SK-N-SH (cell line): Measurements from ENCODE around the gene MRPL44. TPM values are rescaled to one million over a fixed set of nuclear protein-coding genes. Genes with fewer than 3 reads are reported as not detected.

Experiments used
- CTCF ChIA-PET: fragments of 300-600, 350-600 bp; formaldehyde crosslinking; extraction: SDS; loops from one replicate; lab custom pipeline; 2021; lab: Yijun Ruan, JAX
- POLR2A ChIA-PET: fragments of 350-600 bp; sonication (Branson Sonifier 250); formaldehyde crosslinking; extraction: SDS; loops from one replicate; lab custom pipeline; 2020; ENCODE audit warnings: antibody characterized with exemption, inconsistent platforms; lab: Yijun Ruan, JAX
- DNase-seq: peaks from one replicate; pipeline ENCODE4 v3.0.0; 2012
- H2AFZ ChIP-seq: fragments of 200-600 bp; sonication (generic); 2 replicates; pipeline ENCODE4 v1.8.1; 2016; ENCODE audit warnings: antibody characterized with exemption, mild to moderate bottlenecking, low read depth
- H3F3A ChIP-seq: fragments of 200-600 bp; sonication (generic); replicated peaks from 2 replicates; pipeline ENCODE3; 2016; ENCODE audit warnings: antibody characterized with exemption, mild to moderate bottlenecking; ENCODE audit not compliant: insufficient read depth
- H3K27ac ChIP-seq, 2 experiments: fragments of 200-500 bp in 1 of 2; fragments of 200-600 bp in 1 of 2; sonication (Bioruptor generic) in 1 of 2; sonication (generic), shearing (Covaris generic) in 1 of 2; 2 replicates each; pipeline versions ENCODE4 v1.5.1 to v1.6.1; 2014 to 2016; ENCODE audit warnings: low read depth in 2 of 2, inconsistent platforms in 1 of 2, low read length in 1 of 2, mild to moderate bottlenecking in 1 of 2, mixed read lengths in 1 of 2
- H3K27me3 ChIP-seq: fragments of 200-600 bp; sonication (generic), shearing (Covaris generic); 2 replicates; pipeline ENCODE4 v1.6.1; 2016; ENCODE audit warnings: mixed run types; ENCODE audit not compliant: insufficient read depth
- H3K36me3 ChIP-seq, 2 experiments: fragments of 200-500 bp in 1 of 2; fragments of 200-600 bp in 1 of 2; sonication (Bioruptor generic) in 1 of 2; sonication (generic) in 1 of 2; replicated peaks in 1 of 2; 2 replicates each; pipeline versions ENCODE3 to v1.5.1; 2014 to 2016; ENCODE audit warnings: low read length in 1 of 2, mild to moderate bottlenecking in 1 of 2; ENCODE audit not compliant: insufficient read depth in 2 of 2, control insufficient read depth in 1 of 2
- H3K4me1 ChIP-seq, 2 experiments: fragments of 200-500 bp in 1 of 2; fragments of 200-600 bp in 1 of 2; sonication (Bioruptor generic) in 1 of 2; sonication (generic), shearing (Covaris generic) in 1 of 2; 2 replicates each; pipeline versions ENCODE4 v1.5.1 to v1.6.1; 2014 to 2016; ENCODE audit warnings: low read depth in 1 of 2, low read length in 1 of 2, mixed run types in 1 of 2; ENCODE audit not compliant: insufficient read depth in 2 of 2, control insufficient read depth in 1 of 2
- H3K4me2 ChIP-seq: fragments of 200-600 bp; sonication (generic), shearing (Covaris generic); 2 replicates; pipeline ENCODE4 v1.6.1; 2017; ENCODE audit warnings: mixed run types
- H3K4me3 ChIP-seq, 2 experiments: fragments of 200-500 bp in 1 of 2; fragments of 200-600 bp in 1 of 2; sonication (Bioruptor generic) in 1 of 2; sonication (generic), shearing (Covaris generic) in 1 of 2; 2 replicates each; pipeline versions ENCODE4 v1.5.1 to v1.8.1; 2014 to 2016; ENCODE audit warnings: low read depth in 2 of 2, inconsistent platforms in 1 of 2, low read length in 1 of 2, mild to moderate bottlenecking in 1 of 2, mixed read lengths in 1 of 2, moderate library complexity in 1 of 2
- H3K79me2 ChIP-seq: fragments of 200-600 bp; sonication (generic); 2 replicates; pipeline ENCODE4 v1.8.1; 2017; ENCODE audit warnings: mild to moderate bottlenecking; ENCODE audit not compliant: insufficient read depth
- H3K9ac ChIP-seq: fragments of 200-600 bp; sonication (generic); 2 replicates; pipeline ENCODE4 v1.6.1; 2017; ENCODE audit warnings: mixed run types
- H3K9me2 ChIP-seq: fragments of 200-600 bp; sonication (generic); 2 replicates; pipeline ENCODE4 v1.6.1; 2017; ENCODE audit warnings: mixed run types
- H3K9me3 ChIP-seq: fragments of 200-600 bp; sonication (generic); 2 replicates; pipeline ENCODE4 v1.6.1; 2017; ENCODE audit warnings: mixed run types, mild to moderate bottlenecking, moderate library complexity
- H4K20me1 ChIP-seq: fragments of 200-600 bp; sonication (generic); 2 replicates; pipeline ENCODE4 v1.6.1; 2017; ENCODE audit warnings: mild to moderate bottlenecking, mixed run types; ENCODE audit not compliant: insufficient read depth
- CTCF ChIP-seq: fragments of 200-600 bp; sonication (generic); IDR thresholded peaks from 2 replicates; pipeline ENCODE4 v1.6.1; 2017; ENCODE audit warnings: antibody characterized with exemption, mild to moderate bottlenecking, moderate library complexity
- ELF1 ChIP-seq: IDR thresholded peaks from 2 replicates; pipeline ENCODE4 v1.4.0; 2012
- GATA2 ChIP-seq: sonication (generic); formaldehyde crosslinking; IDR thresholded peaks from 2 replicates; pipeline ENCODE4 v1.5.0; 2020; ENCODE audit warnings: mild to moderate bottlenecking, missing genetic modification reagents
- IRF3 ChIP-seq: fragments of 150-350 bp; IDR thresholded peaks from 2 replicates; pipeline ENCODE4 v1.6.1; 2016; ENCODE audit warnings: mild to moderate bottlenecking, low read depth, low read length
- JUND ChIP-seq: IDR thresholded peaks from 2 replicates; pipeline ENCODE4 v1.4.0; 2012
- MXI1 ChIP-seq: IDR thresholded peaks from 2 replicates; pipeline ENCODE4 v1.6.1; 2012; ENCODE audit warnings: mild to moderate bottlenecking, low read depth, low read length, improper control_type of control experiment
- NFIC ChIP-seq: IDR thresholded peaks from 2 replicates; pipeline ENCODE4 v1.4.0; 2012; ENCODE audit warnings: borderline replicate concordance
- NRF1 ChIP-seq: IDR thresholded peaks from 2 replicates; pipeline ENCODE4 v1.6.1; 2012; ENCODE audit warnings: low read depth, mild to moderate bottlenecking, low read length
- RCOR1 ChIP-seq: fragments of 150-350 bp; IDR thresholded peaks from 2 replicates; pipeline ENCODE4 v1.6.1; 2017; ENCODE audit warnings: antibody characterized with exemption, low read length
- REST ChIP-seq: IDR thresholded peaks from 2 replicates; pipeline ENCODE4 v1.6.1; 2012; ENCODE audit warnings: mild to moderate bottlenecking, low read depth, low read length, moderate library complexity
- RXRA ChIP-seq: IDR thresholded peaks from 2 replicates; pipeline ENCODE4 v1.4.0; 2012; ENCODE audit warnings: low read depth, mild to moderate bottlenecking, borderline replicate concordance
- TCF12 ChIP-seq: IDR thresholded peaks from 2 replicates; pipeline ENCODE4 v1.4.0; 2012
- USF2 ChIP-seq: fragments of 150-350 bp; IDR thresholded peaks from 2 replicates; pipeline ENCODE4 v1.6.1; 2017; ENCODE audit warnings: antibody characterized with exemption, low read length, low read depth, borderline replicate concordance
- WGBS: methylation state at CpG from one replicate; pipeline ENCODE4 v1.1.6; 2017; ENCODE audit warnings: low lambda C conversion rate; 5-methylcytosine and 5-hydroxymethylcytosine counted together
- polyA plus RNA-seq, 3 experiments: library from polyadenylated mRNA; depleted of rRNA; stranded (reverse); fragments of >200 nt; gene quantifications; 2 replicates each; pipeline ENCODE4 v1.2.3, GENCODE V29; 2012

The MRPL44 gene
- polyA plus RNA-seq, 1 of the 3 experiments (the other 2 are of a cell fraction) = 12.9 TPM

- TF ChIP-seq USF2 = no peak
- TF ChIP-seq CTCF = no peak
- TF ChIP-seq ELF1 = no peak
- no peak for TF ChIP-seq TCF12
- TF ChIP-seq GATA2 (CRISPR knock-in tag) = no peak
- no peak for TF ChIP-seq NFIC
- TF ChIP-seq REST = no peak
- ChIA-PET CTCF (interaction anchor here (1.1 to 17.0 kb wide), 13 partner anchors 9 to 1112 kb away, joined by 3 to 288 read pairs (median 11); no protein-coding TSS in a partner anchor), POLR2A (no interaction called here)
- Histone ChIP-seq H3K27ac (no peak overlapping the region), H4K20me1 (no peaks in the 10 kb centered on the region), H3K4me3 (no peak overlapping the region), H3K9me3 (no peaks in the 10 kb centered on the region), H3K9me2 (no peaks in the 10 kb centered on the region), H3K4me2 (no peak overlapping the region), H3F3A (peaks cover 20% of the 10 kb centered on the region), H3K27me3 (no peaks in the 10 kb centered on the region), H3K9ac (no peak overlapping the region), H2AFZ (no peak overlapping the region), H3K79me2 (no peaks in the 10 kb centered on the region; the same call in 1 of the 2 replicates), H3K4me1 (peaks cover 0 to 11% of the 10 kb centered on the region in 2 experiments; a peak in 1 of 4 replicates), H3K36me3 (peaks cover 17 to 35% of the 10 kb centered on the region in 2 experiments)
- no peak for DNase-seq
- 91% methylated on average over 5 of the region's 5 CpGs for WGBS
These were observed 14.5 kb downstream of the MRPL44 start for GRCh38 chr2:223971731-223972130.

GRCh38 chr2:223972656-223973102 lies 15.4 kb downstream of the MRPL44 start:
- ChIA-PET CTCF (interaction anchor here (9.4 to 17.0 kb wide), 2 partner anchors 18 to 314 kb away, joined by 255 to 288 read pairs; no protein-coding TSS in a partner anchor), POLR2A (no interaction called here)
- Histone ChIP-seq H3K36me3 (peaks cover 19 to 27% of the 10 kb centered on the region in 2 experiments), H3K79me2 (no peaks in the 10 kb centered on the region; the same call in 1 of the 2 replicates), H3K4me1 (peaks cover 0 to 8% of the 10 kb centered on the region in 2 experiments; a peak in 1 of 4 replicates), H2AFZ (no peak overlapping the region), H3K27ac (no peak overlapping the region), H3K4me2 (no peak overlapping the region), H3K27me3 (no peaks in the 10 kb centered on the region), H3K4me3 (no peak overlapping the region), H3K9me3 (no peaks in the 10 kb centered on the region), H3K9me2 (no peaks in the 10 kb centered on the region), H3K9ac (no peak overlapping the region), H4K20me1 (no peaks in the 10 kb centered on the region), H3F3A (peaks cover 17% of the 10 kb centered on the region)
- DNase-seq = no peak
- 92% methylated on average over 7 of the region's 7 CpGs for WGBS
- TF ChIP-seq JUND (no peak), MXI1 (no peak), USF2 (no peak), RXRA (no peak), NFIC (no peak), REST (no peak), RCOR1 (no peak), TCF12 (no peak), NRF1 (no peak), IRF3 (no peak)
